Measurements from ENCODE around the gene LRRTM2.
"Not testable (repeated sequence)": the region's sequence is repeated elsewhere in the genome, so short reads cannot be mapped to it uniquely, and the experiment has no call there.

Gene LRRTM2

GRCh38 chr5:138874771-138875551 is at the start of gene LRRTM2:
LRRTM2 (minus strand) TSS chr5:138875335; CDS start chr5:138874911, 424 bp downstream.
- peak; percentile 95 for DNase-seq

- DNase-seq = no peak
Observed at GRCh38 chr5:138922494-138922893, 47.4 kb upstream of the LRRTM2 start.

GRCh38 chr5:138921362-138921761 is 46.2 kb upstream of the LRRTM2 start:
- not testable (repeated sequence) for DNase-seq

- DNase-seq = no peak
Observed at GRCh38 chr5:138920181-138920580, 45.0 kb upstream of the LRRTM2 start.

- no peak for DNase-seq
Observed at GRCh38 chr5:138918686-138919085, 43.6 kb upstream of the LRRTM2 start.

GRCh38 chr5:138914338-138914737 is 39.2 kb upstream of the LRRTM2 start:
- DNase-seq = no peak

- no peak for DNase-seq
Observed at GRCh38 chr5:138913773-138914172, 38.6 kb upstream of the LRRTM2 start.

GRCh38 chr5:138912093-138912492 is 37.0 kb upstream of the LRRTM2 start:
- no peak for DNase-seq

- DNase-seq = no peak
Observed at GRCh38 chr5:138911441-138911840, 36.3 kb upstream of the LRRTM2 start.

- no peak for DNase-seq
Observed at GRCh38 chr5:138910546-138911185, 35.5 kb upstream of the LRRTM2 start.

GRCh38 chr5:138909734-138910133 is 34.6 kb upstream of the LRRTM2 start:
- DNase-seq = no peak

- no peak for DNase-seq
Observed at GRCh38 chr5:138905541-138905940, 30.4 kb upstream of the LRRTM2 start.

GRCh38 chr5:138903130-138903775 is 28.1 kb upstream of the LRRTM2 start:
- DNase-seq = no peak

GRCh38 chr5:138901716-138902115 is 26.6 kb upstream of the LRRTM2 start:
- peak; percentile 96 for DNase-seq

- no peak for DNase-seq
Observed at GRCh38 chr5:138900281-138900965, 25.3 kb upstream of the LRRTM2 start.

GRCh38 chr5:138898742-138899141 is 23.6 kb upstream of the LRRTM2 start:
- DNase-seq = no peak

- no peak for DNase-seq
Observed at GRCh38 chr5:138898299-138898698, 23.2 kb upstream of the LRRTM2 start.

- no peak for DNase-seq
Observed at GRCh38 chr5:138895918-138896317, 20.8 kb upstream of the LRRTM2 start.

- DNase-seq = no peak
Observed at GRCh38 chr5:138890644-138891043, 15.5 kb upstream of the LRRTM2 start.

GRCh38 chr5:138889994-138890393 is 14.9 kb upstream of the LRRTM2 start:
- DNase-seq = no peak

- no peak for DNase-seq
Observed at GRCh38 chr5:138884554-138884953, 9.4 kb upstream of the LRRTM2 start.

GRCh38 chr5:138884094-138884493 is 9.0 kb upstream of the LRRTM2 start:
- DNase-seq = no peak

- DNase-seq = no peak
Observed at GRCh38 chr5:138883211-138883610, 8.1 kb upstream of the LRRTM2 start.

All from eye (tissue), 1 donor.